PC-9 (cell line): ENCODE results near the gene WNT9A. TPM values are rescaled to one million over a fixed set of nuclear protein-coding genes. Genes with fewer than 3 reads are reported as not detected.

Source experiments
- BruUV-seq: library from RNA; stranded (reverse); fragments of 400-500 nt; replicated peaks from 2 replicates; lab custom pipeline; 2021; lab: Mats Ljungman, UMichigan
- CTCF ChIA-PET: fragments of 300-600 bp; sonication (Branson Sonifier 250); formaldehyde crosslinking; loops from one replicate; lab custom pipeline; 2022; ENCODE audit warnings: antibody characterized with exemption; lab: Charles Lee
- POLR2A ChIA-PET: fragments of 300-600 bp; sonication (Branson Sonifier 250); formaldehyde crosslinking; loops from one replicate; lab custom pipeline; 2022; ENCODE audit warnings: antibody characterized with exemption; ENCODE audit not compliant: unreplicated experiment; lab: Charles Lee
- DNase-seq, 2 experiments: peaks; one replicate each; pipeline versions ENCODE4 v3.0.0 to v3.0.0-alpha.2; 2015 to 2022; ENCODE audit warnings: mixed read lengths in 1 of 2
- H2AFZ ChIP-seq: fragments of 200-600 bp; sonication (generic); 2 replicates; pipeline ENCODE4 v1.8.1; 2017; ENCODE audit warnings: antibody characterized with exemption
- H3F3A ChIP-seq: fragments of 200-600 bp; sonication (generic); 2 replicates; pipeline ENCODE4 v1.8.1; 2017; ENCODE audit warnings: antibody characterized with exemption, mild to moderate bottlenecking, low read depth; ENCODE audit not compliant: insufficient read depth
- H3K27ac ChIP-seq: fragments of 200-600 bp; sonication (generic); 2 replicates; pipeline ENCODE4 v1.6.1; 2016; ENCODE audit warnings: mixed run types
- H3K27me3 ChIP-seq: fragments of 200-600 bp; sonication (generic); 2 replicates; pipeline ENCODE4 v1.6.1; 2016; ENCODE audit warnings: low read depth, mixed run types; ENCODE audit not compliant: insufficient read depth
- H3K36me3 ChIP-seq: fragments of 200-600 bp; sonication (generic); 2 replicates; pipeline ENCODE4 v1.6.1; 2016; ENCODE audit warnings: low read depth, mixed run types
- H3K4me1 ChIP-seq: fragments of 200-600 bp; sonication (generic); replicated peaks from 2 replicates; pipeline ENCODE4 v1.6.1; 2016; ENCODE audit warnings: mixed run types; ENCODE audit not compliant: insufficient read depth
- H3K4me2 ChIP-seq: fragments of 200-600 bp; sonication (generic); 2 replicates; pipeline ENCODE4 v1.6.1; 2017; ENCODE audit warnings: mixed run types
- H3K4me3 ChIP-seq: fragments of 200-600 bp; sonication (generic); 2 replicates; pipeline ENCODE4 v1.6.1; 2016; ENCODE audit warnings: mixed run types
- H3K79me2 ChIP-seq: fragments of 200-600 bp; sonication (generic); 2 replicates; pipeline ENCODE4 v1.6.1; 2017; ENCODE audit warnings: low read depth, mixed run types
- H3K9me2 ChIP-seq: fragments of 200-600 bp; sonication (generic); 2 replicates; pipeline ENCODE4 v1.8.1; 2017; ENCODE audit warnings: mild to moderate bottlenecking; ENCODE audit not compliant: insufficient read depth
- H3K9me3 ChIP-seq: fragments of 200-600 bp; sonication (generic); 2 replicates; pipeline ENCODE4 v1.8.1; 2016; ENCODE audit warnings: low read depth; ENCODE audit not compliant: insufficient read depth
- H4K20me1 ChIP-seq: fragments of 200-600 bp; sonication (generic); 2 replicates; pipeline ENCODE4 v1.8.1; 2017; ENCODE audit not compliant: insufficient read depth
- EZH2 ChIP-seq: fragments of 200-600 bp; sonication (generic); IDR thresholded peaks from 2 replicates; pipeline ENCODE4 v1.8.0; 2017; ENCODE audit warnings: antibody characterized with exemption, low read depth
- intact Hi-C: fragments of 100-400 bp; cut with micrococcal nuclease; formaldehyde crosslinking; loops from one replicate; pipeline ENCODE4 v1.10.0; 2022; ENCODE audit not compliant: unreplicated experiment
- total RNA-seq: library from RNA; stranded (reverse); gene quantifications from 2 replicates; pipeline ENCODE4 v1.2.3, GENCODE V29; 2021
- TF ChIP-seq, protein P1 (sequence below): fragments of 200-600 bp; sonication (generic); conservative IDR thresholded peaks from 2 replicates; pipeline ENCODE4 v1.6.1; 2017; ENCODE audit warnings: mixed run types, antibody characterized with exemption, mild to moderate bottlenecking, moderate library complexity

Gene WNT9A
- total RNA-seq, 1 experiment from 2014 or later = 42.4 TPM

DNA sequence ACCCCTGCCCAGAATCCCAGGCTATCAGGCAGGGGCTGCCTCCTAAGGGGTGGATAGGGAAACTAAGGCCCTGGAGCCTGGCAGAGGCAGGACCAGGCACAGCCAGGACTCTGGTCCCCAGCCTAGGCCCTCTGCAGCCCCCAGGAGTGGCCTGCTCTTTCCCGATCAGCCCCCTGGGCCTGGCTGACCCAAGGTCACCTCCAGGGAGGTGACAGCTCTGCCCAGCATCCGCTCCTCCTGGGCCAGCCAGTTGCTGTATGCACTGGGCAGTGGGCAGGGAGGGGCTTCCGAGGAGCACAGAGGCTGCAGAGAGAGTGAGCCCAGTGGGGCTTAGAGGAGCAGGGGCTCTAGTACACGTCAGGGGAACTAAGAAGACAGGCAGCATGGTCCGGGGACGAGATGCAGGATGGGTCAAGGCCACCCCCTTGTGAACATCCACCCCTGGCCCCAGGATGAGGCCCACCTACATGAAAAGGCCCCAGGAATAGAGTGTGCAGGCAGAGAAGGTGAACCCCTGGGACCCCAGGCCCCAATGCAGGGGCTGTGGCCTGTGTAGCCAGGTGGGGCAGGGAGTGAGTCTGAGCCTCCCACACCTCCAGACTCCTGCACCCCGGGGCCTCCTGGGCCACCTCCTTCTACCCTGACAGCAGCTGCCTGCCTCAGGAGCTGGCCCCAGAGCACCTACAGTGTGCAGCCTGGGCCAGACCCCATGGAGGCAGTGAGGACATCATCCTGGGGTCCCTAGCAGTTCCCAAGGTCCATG, 32.8 kb downstream of the WNT9A start:
- Histone ChIP-seq H3K4me1 (no peaks in the 10 kb centered on the region), H2AFZ (no peak overlapping the region), H3F3A (no peaks in the 10 kb centered on the region), H3K27me3 (no peaks in the 10 kb centered on the region), H3K9me3 (no peaks in the 10 kb centered on the region), H4K20me1 (no peaks in the 10 kb centered on the region), H3K79me2 (no peaks in the 10 kb centered on the region), H3K4me3 (no peak overlapping the region), H3K36me3 (no peaks in the 10 kb centered on the region), H3K27ac (no peak overlapping the region), H3K9me2 (no peaks in the 10 kb centered on the region), H3K4me2 (no peak overlapping the region)
- POLR2A ChIA-PET = interaction anchor here (0.8 kb wide), 1 partner anchor 22 kb away, joined by 4 read pairs; no protein-coding TSS in a partner anchor
- no peak for TF ChIP-seq EZH2
- TF ChIP-seq, protein P1, sequence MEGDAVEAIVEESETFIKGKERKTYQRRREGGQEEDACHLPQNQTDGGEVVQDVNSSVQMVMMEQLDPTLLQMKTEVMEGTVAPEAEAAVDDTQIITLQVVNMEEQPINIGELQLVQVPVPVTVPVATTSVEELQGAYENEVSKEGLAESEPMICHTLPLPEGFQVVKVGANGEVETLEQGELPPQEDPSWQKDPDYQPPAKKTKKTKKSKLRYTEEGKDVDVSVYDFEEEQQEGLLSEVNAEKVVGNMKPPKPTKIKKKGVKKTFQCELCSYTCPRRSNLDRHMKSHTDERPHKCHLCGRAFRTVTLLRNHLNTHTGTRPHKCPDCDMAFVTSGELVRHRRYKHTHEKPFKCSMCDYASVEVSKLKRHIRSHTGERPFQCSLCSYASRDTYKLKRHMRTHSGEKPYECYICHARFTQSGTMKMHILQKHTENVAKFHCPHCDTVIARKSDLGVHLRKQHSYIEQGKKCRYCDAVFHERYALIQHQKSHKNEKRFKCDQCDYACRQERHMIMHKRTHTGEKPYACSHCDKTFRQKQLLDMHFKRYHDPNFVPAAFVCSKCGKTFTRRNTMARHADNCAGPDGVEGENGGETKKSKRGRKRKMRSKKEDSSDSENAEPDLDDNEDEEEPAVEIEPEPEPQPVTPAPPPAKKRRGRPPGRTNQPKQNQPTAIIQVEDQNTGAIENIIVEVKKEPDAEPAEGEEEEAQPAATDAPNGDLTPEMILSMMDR = no peak
- no TSS peak for BruUV-seq
- CTCF ChIA-PET = no interaction called here
- no peak for DNase-seq
- intact Hi-C loops = loop anchor here (1.0 to 2.0 kb wide), 2 partner anchors 20 to 31 kb away; no protein-coding TSS in a partner anchor

DNA sequence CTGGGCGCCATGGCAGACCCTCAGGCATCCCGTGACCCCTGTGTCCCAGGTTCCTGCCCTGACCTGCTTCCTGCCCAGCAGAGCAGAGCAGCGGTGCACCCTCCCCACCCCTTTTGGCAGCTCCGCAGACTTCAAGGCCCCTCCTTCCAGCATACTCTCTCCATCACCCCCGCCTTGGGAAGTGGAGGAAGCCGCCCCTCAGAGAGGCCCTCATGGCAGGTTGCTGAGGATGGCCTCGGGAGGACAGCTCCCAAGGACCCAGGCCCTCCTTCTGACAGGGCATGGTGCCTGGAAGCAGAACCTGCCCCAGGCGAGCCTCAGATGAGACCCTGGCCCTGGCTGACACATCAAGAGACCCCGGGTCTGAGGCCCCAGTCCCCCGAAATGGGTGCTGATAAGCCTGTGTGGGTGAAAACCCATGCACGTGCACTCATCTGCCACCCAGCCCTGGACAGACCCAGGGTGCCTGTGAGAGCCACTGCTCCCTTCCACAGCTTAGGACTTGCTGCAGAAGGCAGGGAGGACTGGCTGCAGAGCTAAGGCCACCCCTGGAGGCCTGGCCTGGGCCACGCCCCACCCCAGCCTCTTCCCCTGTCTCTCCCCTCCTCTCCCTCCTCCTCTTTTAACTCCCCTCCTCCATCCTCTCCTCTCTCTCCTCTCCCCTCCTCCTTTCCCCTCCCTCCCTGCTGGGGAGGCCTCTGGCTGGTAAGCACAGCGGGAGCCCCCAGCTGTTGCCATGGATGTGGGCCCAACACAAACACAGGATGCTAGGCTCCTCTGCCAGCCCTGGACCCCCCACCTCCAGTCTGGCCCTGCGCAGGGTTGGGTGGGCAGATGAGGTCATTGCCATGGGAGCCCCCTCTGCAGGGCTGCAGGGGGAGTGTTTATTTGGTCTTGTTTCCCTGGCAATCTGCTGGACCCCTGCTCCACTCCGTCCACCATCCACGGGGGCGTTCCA, 33.7 kb downstream of the WNT9A start:
- H3K9me3 ChIP-seq = no peaks in the 10 kb centered on the region
- no peaks in the 10 kb centered on the region for H4K20me1 ChIP-seq
- H3K79me2 ChIP-seq = no peaks in the 10 kb centered on the region
- no peak overlapping the region for H2AFZ ChIP-seq
- no peak overlapping the region for H3K4me3 ChIP-seq
- no TSS peak for BruUV-seq
- no peak for DNase-seq
- no peaks in the 10 kb centered on the region for H3K9me2 ChIP-seq
- H3K4me1 ChIP-seq = no peaks in the 10 kb centered on the region
- intact Hi-C loops = loop anchor here (2.0 kb wide), 1 partner anchor 19 kb away; no protein-coding TSS in a partner anchor
- H3K27ac ChIP-seq = no peak overlapping the region
- CTCF ChIA-PET = no interaction called here
- no peak overlapping the region for H3K4me2 ChIP-seq
- no peaks in the 10 kb centered on the region for H3K27me3 ChIP-seq
- POLR2A ChIA-PET = no interaction called here
- H3F3A ChIP-seq = no peaks in the 10 kb centered on the region
- TF ChIP-seq EZH2 = no peak
- TF ChIP-seq, protein P1 = no peak
- no peaks in the 10 kb centered on the region for H3K36me3 ChIP-seq

DNA sequence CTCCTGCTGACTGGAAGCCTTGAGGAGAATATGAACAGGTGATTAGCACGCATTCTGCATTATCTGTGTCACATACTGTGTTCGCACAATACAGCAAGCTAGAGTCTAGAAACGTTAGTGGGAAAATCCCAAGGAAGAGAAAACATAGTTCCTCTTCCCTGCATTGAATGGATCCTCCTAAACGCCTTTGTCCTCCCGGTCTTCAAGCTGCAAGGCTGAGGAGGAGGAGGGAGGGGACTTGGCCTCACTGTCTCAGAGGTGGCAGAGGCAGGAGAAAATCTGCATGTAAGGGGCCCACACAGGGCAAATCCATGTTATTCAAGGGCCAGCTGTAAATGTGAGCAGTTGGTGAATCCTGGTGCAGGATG, 34.4 kb downstream of the WNT9A start:
- Histone ChIP-seq H3K4me1 (no peaks in the 10 kb centered on the region), H3K4me2 (no peak overlapping the region), H3K9me3 (no peaks in the 10 kb centered on the region), H3K27me3 (no peaks in the 10 kb centered on the region), H3K27ac (no peak overlapping the region), H2AFZ (no peak overlapping the region), H3K9me2 (no peaks in the 10 kb centered on the region), H3F3A (no peaks in the 10 kb centered on the region), H3K36me3 (no peaks in the 10 kb centered on the region), H3K79me2 (no peaks in the 10 kb centered on the region), H3K4me3 (no peak overlapping the region), H4K20me1 (no peaks in the 10 kb centered on the region)
- POLR2A ChIA-PET = no interaction called here
- intact Hi-C loops = no loop called here
- BruUV-seq = no TSS peak
- CTCF ChIA-PET = no interaction called here
- TF ChIP-seq, protein P1 = no peak
- no peak for TF ChIP-seq EZH2
- no peak for DNase-seq
